GM10266 (cell line): ENCODE measurements around the gene TLDC2.
A peak's percentile ranks its signal among the peaks of the same experiment; 100 is the strongest.

Experiments used
- DNase-seq: peaks from one replicate; pipeline ENCODE4 v3.0.0; 2012; ENCODE audit errors: extremely low spot score
- CTCF ChIP-seq: IDR thresholded peaks from 2 replicates; pipeline ENCODE4 v1.5.1; 2012; ENCODE audit warnings: mild to moderate bottlenecking, low read depth; ENCODE audit not compliant: control insufficient read depth, insufficient read depth; ENCODE audit errors: missing control alignments

Gene TLDC2

DNA sequence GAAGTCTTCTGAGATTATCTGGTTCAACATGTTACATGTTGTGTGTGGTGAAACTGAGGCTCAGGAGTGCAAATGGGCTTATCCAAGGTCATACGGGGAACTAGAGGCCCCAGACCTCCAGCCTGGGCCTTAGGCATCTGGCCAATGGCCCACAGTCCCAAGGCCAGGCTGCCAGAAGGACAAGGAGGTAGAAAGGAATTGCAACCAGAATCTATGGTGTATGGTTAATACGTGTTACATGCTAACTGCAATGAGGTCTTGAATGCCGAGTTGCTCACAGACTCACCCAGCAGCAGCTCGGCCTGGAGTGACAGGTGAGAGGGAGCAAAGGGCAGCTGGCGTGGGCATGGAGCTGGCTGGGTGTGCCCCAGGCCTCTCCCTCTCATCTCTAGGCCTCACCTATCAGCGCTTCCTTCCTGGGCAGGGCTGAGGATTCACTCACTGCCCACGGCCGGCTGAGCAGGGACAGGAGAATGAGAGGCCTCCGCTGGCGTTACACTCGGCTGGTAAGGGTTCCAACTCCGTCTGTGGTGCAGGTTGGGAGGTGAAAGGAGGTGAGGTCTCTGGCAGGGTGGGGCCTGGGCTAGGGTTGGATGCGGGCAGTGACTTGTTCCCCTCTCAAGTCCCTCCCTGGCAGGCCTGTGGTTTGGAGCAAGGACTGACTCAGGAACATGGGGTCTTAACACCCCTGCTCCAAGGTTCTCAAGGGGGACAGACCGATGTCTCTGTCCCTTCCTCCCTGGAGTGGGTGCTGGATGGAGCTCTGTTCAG is at the start of gene TLDC2:
TLDC2 (plus strand) TSS at position 437 of the 771 bp plus-strand sequence; CDS start at position 474, 37 bp downstream.
- no peak for TF ChIP-seq CTCF
- DNase-seq = no peak

DNA sequence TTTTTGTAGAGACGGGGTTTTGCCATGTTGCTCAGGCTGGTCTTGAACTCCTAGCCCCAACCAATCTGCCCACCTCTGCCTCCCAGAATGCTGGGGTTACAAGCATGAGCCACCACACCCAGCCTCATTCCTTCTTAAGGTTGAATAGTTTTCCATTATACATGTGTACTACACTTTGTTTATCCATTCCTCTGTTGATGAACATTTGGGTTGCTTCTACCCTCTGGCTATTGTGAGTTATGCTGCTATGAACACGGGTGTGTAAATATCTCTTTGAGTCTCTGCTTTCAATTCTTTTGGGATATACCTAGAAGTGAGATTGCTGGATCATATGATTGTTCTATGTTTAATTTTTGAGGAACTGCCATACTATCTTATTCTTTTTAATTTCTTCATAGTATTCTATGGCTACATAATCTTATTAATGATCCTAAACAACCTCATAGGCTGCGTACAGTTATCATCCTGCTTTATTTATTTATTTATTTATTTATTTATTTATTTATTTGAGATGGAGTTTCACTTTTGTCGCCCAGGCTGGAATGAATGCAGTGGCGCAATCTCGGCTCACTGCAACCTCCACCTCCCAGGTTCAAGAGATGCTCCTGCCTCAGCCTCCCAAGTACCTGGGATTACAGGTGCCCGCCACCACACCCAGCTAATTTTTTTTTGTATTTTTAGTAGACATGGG is 49.2 kb upstream of the TLDC2 start:
- DNase-seq = no peak
- no peak for TF ChIP-seq CTCF

DNA sequence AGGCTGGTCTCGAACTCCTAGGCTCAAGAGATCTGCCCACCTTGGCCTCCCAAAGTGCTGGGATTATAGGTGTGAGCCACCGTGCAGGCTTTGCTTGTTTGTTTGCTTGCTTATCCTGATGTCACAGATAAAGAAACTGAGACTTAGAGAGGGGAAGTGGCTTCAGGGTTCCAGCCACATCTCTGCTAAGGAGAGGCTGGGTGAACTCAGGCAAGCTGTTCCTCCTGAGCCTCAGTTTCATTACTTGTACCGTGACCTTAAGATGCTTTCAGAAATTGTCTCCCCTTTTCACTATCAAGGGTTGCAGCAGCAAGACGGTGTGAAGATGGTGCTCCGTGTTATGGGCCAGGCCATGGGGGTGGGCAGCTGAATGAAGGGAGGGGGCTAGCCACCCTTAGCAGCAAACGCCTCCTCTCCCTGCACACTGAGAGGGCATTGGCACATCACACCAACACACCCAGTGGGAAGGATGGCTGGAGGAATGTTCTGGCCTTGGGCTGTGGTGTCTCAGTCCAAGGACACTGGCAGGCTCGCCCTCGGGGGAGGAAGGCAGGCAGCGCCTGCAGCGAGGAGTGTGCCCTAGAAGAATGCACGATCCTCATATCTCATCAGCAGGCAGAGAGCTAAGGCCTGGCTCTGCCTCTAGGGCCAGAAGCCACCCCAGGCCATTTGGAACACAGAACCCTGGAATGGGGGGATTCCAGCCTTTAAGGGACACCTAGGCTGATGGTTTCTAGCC is 48.2 kb upstream of the TLDC2 start:
- TF ChIP-seq CTCF = no peak
- peak; percentile 80 for DNase-seq

- no peak for DNase-seq
These were observed 44.9 kb upstream of the TLDC2 start for GRCh38 chr20:36830791-36831691.

GRCh38 chr20:36832791-36833190 is 43.1 kb upstream of the TLDC2 start:
- TF ChIP-seq CTCF = no peak
- DNase-seq = no peak

More at GRCh38 chr20:36830791-36831691, 44.9 kb upstream of the TLDC2 start:
- TF ChIP-seq CTCF = no peak

DNA sequence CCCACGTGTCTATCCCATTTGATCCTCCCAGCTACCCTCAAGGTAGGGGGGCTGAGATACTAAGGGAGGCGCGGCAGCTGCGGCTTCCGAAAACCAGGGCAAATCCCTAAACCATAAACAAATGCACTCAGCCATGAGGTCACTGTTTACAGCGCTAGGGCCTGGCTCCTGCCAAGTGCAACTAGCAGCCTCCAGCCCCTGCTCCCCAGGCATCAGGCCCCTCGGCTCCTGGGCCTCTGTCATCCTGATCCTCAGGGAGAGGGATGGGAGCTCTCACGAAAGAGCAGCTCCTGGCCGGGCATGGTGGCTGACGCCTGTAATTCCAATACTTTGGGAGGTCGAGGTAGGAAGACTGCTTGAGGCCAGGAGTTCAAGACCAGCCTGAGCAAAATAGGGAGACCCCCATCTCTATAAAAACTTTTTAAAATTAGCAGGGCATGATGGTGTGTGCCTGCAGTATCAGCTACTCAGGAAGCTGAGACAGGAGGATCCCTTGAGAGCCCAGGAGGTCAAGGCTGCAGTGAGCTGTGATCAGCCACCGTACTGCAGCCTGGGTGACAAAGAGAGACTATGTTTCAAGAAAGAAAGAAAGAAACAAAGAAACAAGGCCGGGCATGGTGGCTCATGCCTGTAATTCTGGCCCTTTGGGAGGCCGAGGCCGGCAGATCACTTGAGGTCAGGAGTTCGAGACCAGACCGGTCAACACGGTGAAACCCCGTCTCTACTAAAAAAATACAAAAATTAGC is 42.5 kb upstream of the TLDC2 start:
- TF ChIP-seq CTCF = no peak
- DNase-seq = no peak
